HEK293 (cell line): ENCODE measurements around the gene SAPCD1.

Experiments
- KLF9 ChIP-seq: fragments of 450-650 bp; formaldehyde crosslinking; IDR thresholded peaks from 2 replicates; pipeline ENCODE4 v1.5.1; 2016; ENCODE audit warnings: missing biosample characterization, missing genetic modification characterization, low read depth
- MYNN ChIP-seq: fragments of 450-650 bp; formaldehyde crosslinking; IDR thresholded peaks from 2 replicates; pipeline ENCODE4 v1.5.1; 2016; ENCODE audit warnings: missing biosample characterization, missing genetic modification characterization, borderline replicate concordance
- SALL2 ChIP-seq: fragments of 450-650 bp; formaldehyde crosslinking; IDR thresholded peaks from 2 replicates; pipeline ENCODE4 v1.5.0; 2017; ENCODE audit warnings: missing biosample characterization, mild to moderate bottlenecking, missing genetic modification characterization, borderline replicate concordance
- SCRT2 ChIP-seq: fragments of 450-650 bp; formaldehyde crosslinking; IDR thresholded peaks from 2 replicates; pipeline ENCODE4 v1.5.1; 2016; ENCODE audit warnings: missing biosample characterization, missing genetic modification characterization
- ZBTB8A ChIP-seq: fragments of 450-650 bp; formaldehyde crosslinking; IDR thresholded peaks from 2 replicates; pipeline ENCODE4 v1.5.1; 2016; ENCODE audit warnings: missing biosample characterization, missing genetic modification characterization
- ZIC2 ChIP-seq: fragments of 450-650 bp; formaldehyde crosslinking; IDR thresholded peaks from 2 replicates; pipeline ENCODE4 v1.5.1; 2016; ENCODE audit warnings: missing biosample characterization, missing genetic modification characterization
- ZNF2 ChIP-seq: fragments of 450-650 bp; formaldehyde crosslinking; IDR thresholded peaks from 2 replicates; pipeline ENCODE4 v1.5.1; 2016; ENCODE audit warnings: missing biosample characterization, missing genetic modification characterization
- ZNF221 ChIP-seq: fragments of 450-650 bp; formaldehyde crosslinking; IDR thresholded peaks from 2 replicates; pipeline ENCODE4 v1.5.1; 2017; ENCODE audit warnings: missing biosample characterization, missing genetic modification characterization, borderline replicate concordance
- ZNF266 ChIP-seq: fragments of 450-650 bp; formaldehyde crosslinking; IDR thresholded peaks from 2 replicates; pipeline ENCODE4 v1.5.1; 2016; ENCODE audit warnings: missing biosample characterization, missing genetic modification characterization, low read depth
- ZNF341 ChIP-seq: fragments of 450-650 bp; formaldehyde crosslinking; IDR thresholded peaks from 2 replicates; pipeline ENCODE4; 2016; ENCODE audit warnings: low read depth, missing biosample characterization, missing genetic modification characterization
- ZNF354C ChIP-seq: fragments of 450-650 bp; formaldehyde crosslinking; IDR thresholded peaks from 2 replicates; pipeline ENCODE4 v1.5.1; 2016; ENCODE audit warnings: missing biosample characterization, missing genetic modification characterization, low read depth, borderline replicate concordance
- ZNF366 ChIP-seq: fragments of 450-650 bp; formaldehyde crosslinking; conservative IDR thresholded peaks from 2 replicates; pipeline ENCODE4 v1.5.1; 2016; ENCODE audit warnings: missing biosample characterization, missing genetic modification characterization
- ZNF423 ChIP-seq: fragments of 450-650 bp; formaldehyde crosslinking; IDR thresholded peaks from 2 replicates; pipeline ENCODE4 v1.5.1; 2016; ENCODE audit warnings: missing biosample characterization, missing genetic modification characterization
- ZNF501 ChIP-seq: fragments of 450-650 bp; formaldehyde crosslinking; IDR thresholded peaks from 2 replicates; pipeline ENCODE4 v1.5.1; 2016; ENCODE audit warnings: missing biosample characterization, missing genetic modification characterization
- ZNF548 ChIP-seq: fragments of 450-650 bp; formaldehyde crosslinking; IDR thresholded peaks from 2 replicates; pipeline ENCODE4 v1.5.1; 2016; ENCODE audit warnings: missing biosample characterization, missing genetic modification characterization
- ZNF558 ChIP-seq: fragments of 450-650 bp; formaldehyde crosslinking; IDR thresholded peaks from 2 replicates; pipeline ENCODE4 v1.5.1; 2016; ENCODE audit warnings: missing biosample characterization, missing genetic modification characterization
- ZNF571 ChIP-seq: fragments of 450-650 bp; formaldehyde crosslinking; IDR thresholded peaks from 2 replicates; pipeline ENCODE4 v1.5.0; 2017; ENCODE audit warnings: missing biosample characterization, missing genetic modification characterization
- ZNF624 ChIP-seq: fragments of 450-650 bp; formaldehyde crosslinking; IDR thresholded peaks from 2 replicates; pipeline ENCODE4 v1.5.1; 2017; ENCODE audit warnings: missing biosample characterization, missing genetic modification characterization
- ZNF629 ChIP-seq: fragments of 450-650 bp; formaldehyde crosslinking; IDR thresholded peaks from 2 replicates; pipeline ENCODE4 v1.5.1; 2017; ENCODE audit warnings: missing biosample characterization, missing genetic modification characterization
- ZNF654 ChIP-seq: fragments of 450-650 bp; formaldehyde crosslinking; IDR thresholded peaks from 2 replicates; pipeline ENCODE4 v1.5.1; 2016; ENCODE audit warnings: low read depth, missing biosample characterization, missing genetic modification characterization
- ZNF670 ChIP-seq: fragments of 450-650 bp; formaldehyde crosslinking; IDR thresholded peaks from 2 replicates; pipeline ENCODE4 v1.5.1; 2016; ENCODE audit warnings: missing biosample characterization, missing genetic modification characterization, low read depth
- ZNF76 ChIP-seq: fragments of 450-650 bp; formaldehyde crosslinking; IDR thresholded peaks from 2 replicates; pipeline ENCODE4; 2016; ENCODE audit warnings: low read depth, missing biosample characterization, missing genetic modification characterization, borderline replicate concordance
- ZNF792 ChIP-seq: fragments of 450-650 bp; formaldehyde crosslinking; IDR thresholded peaks from 2 replicates; pipeline ENCODE4 v1.5.1; 2016; ENCODE audit warnings: missing biosample characterization, missing genetic modification characterization
- ZSCAN16 ChIP-seq: fragments of 450-650 bp; formaldehyde crosslinking; IDR thresholded peaks from 2 replicates; pipeline ENCODE4 v1.5.1; 2016; ENCODE audit warnings: missing biosample characterization, missing genetic modification characterization
- TF ChIP-seq, protein P1 (sequence below): fragments of 450-650 bp; formaldehyde crosslinking; IDR thresholded peaks from 2 replicates; pipeline ENCODE4 v1.5.1; 2016; ENCODE audit warnings: missing biosample characterization, missing genetic modification characterization
- TF ChIP-seq, protein P2 (sequence below): fragments of 450-650 bp; IDR thresholded peaks from 2 replicates; pipeline ENCODE4 v1.5.1; 2018; ENCODE audit warnings: missing biosample characterization, missing genetic modification characterization
- TF ChIP-seq, protein P3 (sequence below): fragments of 450-650 bp; formaldehyde crosslinking; IDR thresholded peaks from 2 replicates; pipeline ENCODE4 v1.5.1; 2016; ENCODE audit warnings: missing biosample characterization, missing genetic modification characterization
- TF ChIP-seq, protein P4 (sequence below): fragments of 450-650 bp; formaldehyde crosslinking; IDR thresholded peaks from 2 replicates; pipeline ENCODE4 v1.5.1; 2016; ENCODE audit warnings: missing biosample characterization, missing genetic modification characterization, low read depth
- TF ChIP-seq, protein P5 (sequence below): fragments of 450-650 bp; formaldehyde crosslinking; IDR thresholded peaks from 2 replicates; pipeline ENCODE4 v1.5.1; 2016; ENCODE audit warnings: missing biosample characterization, missing genetic modification characterization, borderline replicate concordance

Gene SAPCD1

GRCh38 chr6:31795616-31796298, 33.3 kb downstream of the SAPCD1 start, which contains the start of gene VARS1 (continued):
- TF ChIP-seq ZNF341 (tag by site-specific recombination) (peak; percentile 64), ZNF558 (no peak), ZNF654 (tag by site-specific recombination) (peak; percentile 46), ZNF2 (tag by site-specific recombination) (peak; percentile 67; the same call in 1 of the 2 replicates), ZNF571 (tag by site-specific recombination) (no peak), ZNF792 (tag by site-specific recombination) (0 out of 2 replicates have a peak, but pooled peaks have one; percentile 49), ZNF221 (peak; percentile 68; the same call in 1 of the 2 replicates), ZNF354C (tag by site-specific recombination) (no peak), MYNN (tag by site-specific recombination) (no peak), ZSCAN16 (tag by site-specific recombination) (no peak), ZNF624 (tag by site-specific recombination) (no peak), SALL2 (tag by site-specific recombination) (no peak), ZNF629 (0 out of 2 replicates have a peak, but pooled peaks have one; percentile 22), SCRT2 (0 out of 2 replicates have a peak, but pooled peaks have one; percentile 8), ZNF670 (no peak), ZNF548 (tag by site-specific recombination) (no peak), ZIC2 (peak; percentile 81), ZNF266 (tag by site-specific recombination) (no peak), ZNF501 (tag by site-specific recombination) (peak; percentile 69; the same call in 1 of the 2 replicates), KLF9 (peak; percentile 79), ZBTB8A (tag by site-specific recombination) (peak; percentile 89; the same call in 1 of the 2 replicates), ZNF423 (tag by site-specific recombination) (peak; percentile 72), ZNF366 (tag by site-specific recombination) (no peak), ZNF76 (tag by site-specific recombination) (peak; percentile 27)
- TF ChIP-seq, protein P1, sequence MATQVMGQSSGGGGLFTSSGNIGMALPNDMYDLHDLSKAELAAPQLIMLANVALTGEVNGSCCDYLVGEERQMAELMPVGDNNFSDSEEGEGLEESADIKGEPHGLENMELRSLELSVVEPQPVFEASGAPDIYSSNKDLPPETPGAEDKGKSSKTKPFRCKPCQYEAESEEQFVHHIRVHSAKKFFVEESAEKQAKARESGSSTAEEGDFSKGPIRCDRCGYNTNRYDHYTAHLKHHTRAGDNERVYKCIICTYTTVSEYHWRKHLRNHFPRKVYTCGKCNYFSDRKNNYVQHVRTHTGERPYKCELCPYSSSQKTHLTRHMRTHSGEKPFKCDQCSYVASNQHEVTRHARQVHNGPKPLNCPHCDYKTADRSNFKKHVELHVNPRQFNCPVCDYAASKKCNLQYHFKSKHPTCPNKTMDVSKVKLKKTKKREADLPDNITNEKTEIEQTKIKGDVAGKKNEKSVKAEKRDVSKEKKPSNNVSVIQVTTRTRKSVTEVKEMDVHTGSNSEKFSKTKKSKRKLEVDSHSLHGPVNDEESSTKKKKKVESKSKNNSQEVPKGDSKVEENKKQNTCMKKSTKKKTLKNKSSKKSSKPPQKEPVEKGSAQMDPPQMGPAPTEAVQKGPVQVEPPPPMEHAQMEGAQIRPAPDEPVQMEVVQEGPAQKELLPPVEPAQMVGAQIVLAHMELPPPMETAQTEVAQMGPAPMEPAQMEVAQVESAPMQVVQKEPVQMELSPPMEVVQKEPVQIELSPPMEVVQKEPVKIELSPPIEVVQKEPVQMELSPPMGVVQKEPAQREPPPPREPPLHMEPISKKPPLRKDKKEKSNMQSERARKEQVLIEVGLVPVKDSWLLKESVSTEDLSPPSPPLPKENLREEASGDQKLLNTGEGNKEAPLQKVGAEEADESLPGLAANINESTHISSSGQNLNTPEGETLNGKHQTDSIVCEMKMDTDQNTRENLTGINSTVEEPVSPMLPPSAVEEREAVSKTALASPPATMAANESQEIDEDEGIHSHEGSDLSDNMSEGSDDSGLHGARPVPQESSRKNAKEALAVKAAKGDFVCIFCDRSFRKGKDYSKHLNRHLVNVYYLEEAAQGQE (tag by site-specific recombination): no peak; the same call in 1 of the 2 replicates
- TF ChIP-seq, protein P2, sequence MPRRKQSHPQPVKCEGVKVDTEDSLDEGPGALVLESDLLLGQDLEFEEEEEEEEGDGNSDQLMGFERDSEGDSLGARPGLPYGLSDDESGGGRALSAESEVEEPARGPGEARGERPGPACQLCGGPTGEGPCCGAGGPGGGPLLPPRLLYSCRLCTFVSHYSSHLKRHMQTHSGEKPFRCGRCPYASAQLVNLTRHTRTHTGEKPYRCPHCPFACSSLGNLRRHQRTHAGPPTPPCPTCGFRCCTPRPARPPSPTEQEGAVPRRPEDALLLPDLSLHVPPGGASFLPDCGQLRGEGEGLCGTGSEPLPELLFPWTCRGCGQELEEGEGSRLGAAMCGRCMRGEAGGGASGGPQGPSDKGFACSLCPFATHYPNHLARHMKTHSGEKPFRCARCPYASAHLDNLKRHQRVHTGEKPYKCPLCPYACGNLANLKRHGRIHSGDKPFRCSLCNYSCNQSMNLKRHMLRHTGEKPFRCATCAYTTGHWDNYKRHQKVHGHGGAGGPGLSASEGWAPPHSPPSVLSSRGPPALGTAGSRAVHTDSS (tag by site-specific recombination): peak; percentile 14; the same call in 1 of the 2 replicates
- TF ChIP-seq, protein P3, sequence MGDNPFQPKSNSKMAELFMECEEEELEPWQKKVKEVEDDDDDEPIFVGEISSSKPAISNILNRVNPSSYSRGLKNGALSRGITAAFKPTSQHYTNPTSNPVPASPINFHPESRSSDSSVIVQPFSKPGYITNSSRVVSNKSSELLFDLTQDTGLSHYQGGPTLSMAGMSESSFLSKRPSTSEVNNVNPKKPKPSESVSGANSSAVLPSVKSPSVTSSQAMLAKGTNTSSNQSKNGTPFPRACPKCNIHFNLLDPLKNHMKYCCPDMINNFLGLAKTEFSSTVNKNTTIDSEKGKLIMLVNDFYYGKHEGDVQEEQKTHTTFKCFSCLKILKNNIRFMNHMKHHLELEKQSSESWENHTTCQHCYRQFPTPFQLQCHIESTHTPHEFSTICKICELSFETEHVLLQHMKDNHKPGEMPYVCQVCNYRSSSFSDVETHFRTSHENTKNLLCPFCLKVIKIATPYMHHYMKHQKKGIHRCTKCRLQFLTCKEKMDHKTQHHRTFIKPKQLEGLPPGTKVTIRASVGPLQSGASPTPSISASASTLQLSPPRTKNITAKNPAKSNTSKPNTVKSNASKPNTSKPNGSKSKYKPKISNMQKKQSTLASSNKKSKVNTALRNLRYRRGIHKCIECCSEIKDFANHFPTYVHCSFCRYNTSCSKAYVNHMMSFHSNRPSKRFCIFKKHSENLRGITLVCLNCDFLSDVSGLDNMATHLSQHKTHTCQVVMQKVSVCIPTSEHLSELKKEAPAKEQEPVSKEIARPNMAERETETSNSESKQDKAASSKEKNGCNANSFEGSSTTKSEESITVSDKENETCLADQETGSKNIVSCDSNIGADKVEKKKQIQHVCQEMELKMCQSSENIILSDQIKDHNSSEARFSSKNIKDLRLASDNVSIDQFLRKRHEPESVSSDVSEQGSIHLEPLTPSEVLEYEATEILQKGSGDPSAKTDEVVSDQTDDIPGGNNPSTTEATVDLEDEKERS (tag by site-specific recombination): no peak
- TF ChIP-seq, protein P4, sequence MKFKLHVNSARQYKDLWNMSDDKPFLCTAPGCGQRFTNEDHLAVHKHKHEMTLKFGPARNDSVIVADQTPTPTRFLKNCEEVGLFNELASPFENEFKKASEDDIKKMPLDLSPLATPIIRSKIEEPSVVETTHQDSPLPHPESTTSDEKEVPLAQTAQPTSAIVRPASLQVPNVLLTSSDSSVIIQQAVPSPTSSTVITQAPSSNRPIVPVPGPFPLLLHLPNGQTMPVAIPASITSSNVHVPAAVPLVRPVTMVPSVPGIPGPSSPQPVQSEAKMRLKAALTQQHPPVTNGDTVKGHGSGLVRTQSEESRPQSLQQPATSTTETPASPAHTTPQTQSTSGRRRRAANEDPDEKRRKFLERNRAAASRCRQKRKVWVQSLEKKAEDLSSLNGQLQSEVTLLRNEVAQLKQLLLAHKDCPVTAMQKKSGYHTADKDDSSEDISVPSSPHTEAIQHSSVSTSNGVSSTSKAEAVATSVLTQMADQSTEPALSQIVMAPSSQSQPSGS (tag by site-specific recombination): no peak
- TF ChIP-seq, protein P5, sequence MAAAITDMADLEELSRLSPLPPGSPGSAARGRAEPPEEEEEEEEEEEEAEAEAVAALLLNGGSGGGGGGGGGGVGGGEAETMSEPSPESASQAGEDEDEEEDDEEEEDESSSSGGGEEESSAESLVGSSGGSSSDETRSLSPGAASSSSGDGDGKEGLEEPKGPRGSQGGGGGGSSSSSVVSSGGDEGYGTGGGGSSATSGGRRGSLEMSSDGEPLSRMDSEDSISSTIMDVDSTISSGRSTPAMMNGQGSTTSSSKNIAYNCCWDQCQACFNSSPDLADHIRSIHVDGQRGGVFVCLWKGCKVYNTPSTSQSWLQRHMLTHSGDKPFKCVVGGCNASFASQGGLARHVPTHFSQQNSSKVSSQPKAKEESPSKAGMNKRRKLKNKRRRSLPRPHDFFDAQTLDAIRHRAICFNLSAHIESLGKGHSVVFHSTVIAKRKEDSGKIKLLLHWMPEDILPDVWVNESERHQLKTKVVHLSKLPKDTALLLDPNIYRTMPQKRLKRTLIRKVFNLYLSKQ: no peak
